GM18868 (cell line): Measurements from ENCODE around the gene MED29.

Experiments used
- ATAC-seq: cut with Tn5 transposase; IDR thresholded peaks from one replicate; pipeline ENCODE4 v1.9.1; 2021; ENCODE audit warnings: mild to moderate bottlenecking, moderate library complexity; ENCODE audit not compliant: unreplicated experiment

Gene MED29

DNA sequence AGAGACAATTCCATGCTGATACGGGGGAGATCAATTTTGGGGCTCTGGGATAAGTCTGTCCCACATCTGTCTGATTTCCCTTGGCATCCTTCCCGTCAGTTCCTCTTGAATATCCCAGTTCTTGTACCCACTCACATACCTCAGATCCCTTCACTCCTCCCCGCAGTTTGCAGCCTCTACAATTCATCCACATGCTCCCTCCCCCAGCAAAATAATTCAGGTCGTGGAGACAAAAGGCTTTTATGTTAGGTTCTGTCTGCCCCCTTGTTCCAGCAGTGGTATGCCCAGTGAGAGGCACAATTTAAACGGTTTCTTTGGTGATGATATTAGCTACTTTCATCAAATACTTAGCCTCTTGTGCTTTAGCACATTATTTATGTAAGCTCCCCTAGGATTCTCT lies 35.0 kb downstream of the MED29 start:
- no peak for ATAC-seq

DNA sequence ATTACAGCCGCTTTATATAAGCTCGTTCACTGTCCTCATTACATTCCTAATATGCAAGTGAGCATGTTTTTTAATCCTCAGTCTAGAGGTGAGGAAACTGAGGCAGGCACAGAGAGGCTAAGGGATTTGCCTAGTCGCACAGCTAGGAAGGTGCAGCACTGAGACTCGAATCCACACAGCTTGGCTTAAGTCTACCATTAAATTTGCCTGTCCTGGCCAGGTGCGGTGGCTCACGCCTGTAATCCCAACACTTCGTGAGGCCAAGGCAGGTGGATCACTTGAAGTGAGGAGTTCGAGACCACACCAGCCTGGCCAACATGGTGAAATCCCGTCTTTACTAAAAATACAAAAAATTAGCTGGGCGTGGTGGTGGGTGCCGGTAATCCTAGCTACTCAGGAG lies 36.5 kb downstream of the MED29 start:
- ATAC-seq, result no peak

DNA sequence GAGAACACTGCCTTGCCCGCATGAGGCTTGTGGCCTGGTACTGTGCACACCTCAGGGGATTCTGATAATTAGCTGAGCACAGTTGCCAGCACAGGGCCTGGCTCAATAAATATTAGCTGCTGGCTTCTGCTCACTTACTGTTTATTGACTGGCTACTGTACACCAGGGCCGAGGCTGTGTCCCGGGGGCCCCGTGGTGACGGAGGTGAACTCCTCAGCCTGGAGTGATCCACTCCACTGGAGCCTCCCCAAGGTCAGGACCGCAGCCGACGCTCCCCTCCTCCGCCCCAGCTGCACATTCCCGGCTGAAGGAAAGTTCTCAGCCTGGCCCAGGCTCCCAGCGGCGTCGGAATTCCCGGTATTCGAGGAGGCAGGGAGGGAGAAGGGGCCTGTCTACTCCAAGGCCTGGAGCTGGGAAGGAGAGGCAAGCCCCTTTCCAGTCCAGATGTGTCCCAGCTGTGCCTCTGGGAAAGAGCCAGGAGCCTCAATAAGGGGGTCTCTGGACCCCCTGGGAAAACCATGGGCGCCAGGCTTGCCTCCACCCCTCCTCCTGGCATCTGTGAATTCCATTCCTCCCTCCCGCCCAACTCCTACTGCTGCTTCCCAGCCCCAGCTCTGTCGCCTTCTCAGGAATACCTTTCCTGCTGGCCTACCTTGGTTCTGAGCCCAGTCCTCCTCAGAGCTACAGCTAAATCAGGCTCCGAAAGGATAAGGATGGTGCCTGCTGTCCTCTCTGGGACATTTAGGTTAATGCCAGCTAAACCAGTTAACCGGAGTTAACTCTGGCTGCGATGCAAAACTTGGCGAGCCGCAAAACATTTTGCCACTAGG lies 37.3 kb downstream of the MED29 start:
- ATAC-seq, result no peak

DNA sequence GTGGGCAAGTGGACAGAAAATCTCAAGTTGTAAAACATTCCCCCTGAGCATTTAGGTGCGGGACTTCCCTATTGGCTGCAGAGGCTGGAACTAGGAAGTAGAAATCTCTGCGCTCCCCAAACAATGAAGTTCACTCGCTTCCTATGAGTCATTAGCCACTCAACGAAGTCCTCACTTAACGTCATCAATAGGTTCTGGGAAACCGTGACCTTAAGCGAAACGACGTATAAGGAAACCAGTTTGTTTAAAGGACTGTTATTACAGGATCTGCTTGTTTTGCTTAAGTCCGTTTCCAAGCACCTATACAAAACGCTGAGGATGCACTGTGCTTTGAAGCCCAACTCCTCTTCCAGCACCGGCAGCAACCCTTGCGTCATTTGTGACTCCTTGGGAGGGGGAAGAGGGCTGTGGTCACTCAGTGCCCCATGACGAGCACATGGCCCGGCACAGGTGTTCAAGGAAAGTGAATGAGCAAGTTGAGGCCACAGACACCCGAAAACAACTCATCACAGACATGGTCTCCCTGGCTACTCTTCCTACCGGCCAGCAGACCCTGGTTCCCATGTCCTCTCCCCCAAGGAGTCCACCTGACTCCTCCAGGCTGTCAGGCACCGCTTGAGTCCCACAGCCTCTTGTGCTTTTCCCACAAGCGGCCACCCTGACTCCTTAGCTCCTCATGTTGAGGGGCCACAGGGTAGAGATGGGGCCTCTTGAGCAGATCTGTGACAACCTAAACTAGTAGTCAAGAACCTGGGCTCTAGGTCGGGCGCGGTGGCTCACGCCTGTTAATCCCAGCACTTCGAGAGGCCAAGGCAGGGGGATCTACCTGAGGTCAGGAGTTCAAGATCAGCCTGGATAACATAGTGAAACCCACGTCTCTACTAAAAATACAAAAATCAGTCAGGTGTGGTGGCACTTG lies 39.8 kb downstream of the MED29 start:
- no peak for ATAC-seq

DNA sequence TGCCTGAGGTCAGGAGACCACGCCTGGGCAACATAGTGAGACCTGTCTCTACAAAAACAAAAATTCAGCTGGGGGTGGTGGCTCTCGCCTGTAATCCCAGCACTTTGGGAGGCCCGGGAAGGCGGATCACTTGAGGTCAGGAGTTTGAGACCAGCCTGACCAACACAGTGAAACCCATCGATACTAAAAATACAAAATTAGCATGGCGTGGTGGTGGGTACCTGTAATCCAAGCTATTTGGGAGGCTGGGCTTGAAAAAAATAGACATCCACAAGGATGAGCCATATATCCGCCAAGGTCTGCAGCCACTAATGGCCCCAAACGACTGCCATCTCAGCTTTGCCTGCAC lies 41.5 kb downstream of the MED29 start:
- no peak for ATAC-seq

DNA sequence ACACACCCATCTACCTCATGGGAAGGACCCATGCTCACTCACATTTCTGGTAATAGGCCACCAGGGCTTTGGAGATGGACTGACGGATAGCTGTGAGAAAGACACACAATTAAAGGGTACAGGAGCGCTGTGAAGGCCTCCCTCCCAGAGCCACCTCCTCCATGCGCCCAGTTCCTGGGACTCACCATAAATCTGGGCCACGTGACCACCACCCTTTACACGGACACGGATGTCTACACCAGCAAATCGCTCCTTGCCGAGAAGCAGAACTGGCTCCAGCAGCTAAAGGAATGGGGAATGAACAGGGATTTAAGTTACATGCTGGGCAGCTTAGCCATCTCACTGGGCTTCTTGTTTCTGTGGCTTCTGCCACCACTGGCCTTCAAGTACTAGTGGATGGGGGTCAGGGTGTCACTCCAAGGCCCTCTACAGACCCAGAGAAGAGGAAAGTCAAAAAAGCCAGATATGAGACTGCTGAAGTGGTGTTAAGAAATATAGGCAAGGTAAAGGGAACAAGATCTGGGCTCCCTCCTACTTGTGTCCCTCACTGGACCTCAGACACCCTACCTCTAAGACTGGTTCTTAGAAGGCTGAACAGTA lies 42.4 kb downstream of the MED29 start:
- ATAC-seq, result no peak

DNA sequence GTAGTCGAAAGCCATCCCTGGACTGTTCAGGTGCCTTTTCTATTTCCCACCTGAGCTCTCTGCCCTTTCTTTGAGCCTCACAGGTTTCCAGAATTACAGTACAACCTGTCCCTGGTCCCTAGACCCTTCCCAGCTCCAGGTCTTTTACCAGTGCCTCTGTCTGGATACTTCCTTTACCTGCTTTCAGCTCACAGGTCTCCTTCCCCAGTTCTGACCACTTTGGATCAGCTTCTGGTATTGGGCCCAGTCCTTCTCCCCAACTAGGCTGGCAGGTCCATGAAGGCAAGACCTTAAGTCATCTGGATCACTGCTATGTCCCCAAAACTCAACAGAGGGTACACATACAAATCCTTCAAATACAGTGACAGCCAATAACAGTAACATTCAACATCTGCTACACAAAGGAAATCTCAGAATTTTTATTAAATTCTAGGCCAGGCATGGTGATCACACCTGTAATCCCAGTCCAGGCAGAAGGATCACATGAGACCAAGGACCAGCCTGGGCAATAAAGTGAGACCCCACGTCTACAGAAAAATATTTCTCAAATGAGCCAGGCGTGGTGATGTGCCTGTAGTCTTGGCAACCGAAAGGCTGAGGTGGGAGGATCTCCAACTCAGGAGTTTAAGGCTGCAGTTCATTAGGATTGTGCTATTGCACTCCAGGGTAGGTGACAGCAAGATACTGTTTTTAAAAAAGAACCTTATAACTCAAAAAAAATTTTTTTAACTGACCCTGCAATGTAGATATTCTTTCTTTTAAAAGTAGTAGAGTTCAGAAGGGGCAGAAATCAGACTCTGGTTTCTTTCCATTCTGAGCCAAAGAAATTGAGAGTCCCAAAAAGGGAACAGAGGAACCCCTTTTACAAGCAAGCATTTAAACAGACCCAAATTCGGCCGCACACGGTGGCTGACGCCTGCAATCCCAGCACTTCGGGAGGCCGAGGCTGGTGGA lies 43.2 kb downstream of the MED29 start:
- ATAC-seq, result no peak

DNA sequence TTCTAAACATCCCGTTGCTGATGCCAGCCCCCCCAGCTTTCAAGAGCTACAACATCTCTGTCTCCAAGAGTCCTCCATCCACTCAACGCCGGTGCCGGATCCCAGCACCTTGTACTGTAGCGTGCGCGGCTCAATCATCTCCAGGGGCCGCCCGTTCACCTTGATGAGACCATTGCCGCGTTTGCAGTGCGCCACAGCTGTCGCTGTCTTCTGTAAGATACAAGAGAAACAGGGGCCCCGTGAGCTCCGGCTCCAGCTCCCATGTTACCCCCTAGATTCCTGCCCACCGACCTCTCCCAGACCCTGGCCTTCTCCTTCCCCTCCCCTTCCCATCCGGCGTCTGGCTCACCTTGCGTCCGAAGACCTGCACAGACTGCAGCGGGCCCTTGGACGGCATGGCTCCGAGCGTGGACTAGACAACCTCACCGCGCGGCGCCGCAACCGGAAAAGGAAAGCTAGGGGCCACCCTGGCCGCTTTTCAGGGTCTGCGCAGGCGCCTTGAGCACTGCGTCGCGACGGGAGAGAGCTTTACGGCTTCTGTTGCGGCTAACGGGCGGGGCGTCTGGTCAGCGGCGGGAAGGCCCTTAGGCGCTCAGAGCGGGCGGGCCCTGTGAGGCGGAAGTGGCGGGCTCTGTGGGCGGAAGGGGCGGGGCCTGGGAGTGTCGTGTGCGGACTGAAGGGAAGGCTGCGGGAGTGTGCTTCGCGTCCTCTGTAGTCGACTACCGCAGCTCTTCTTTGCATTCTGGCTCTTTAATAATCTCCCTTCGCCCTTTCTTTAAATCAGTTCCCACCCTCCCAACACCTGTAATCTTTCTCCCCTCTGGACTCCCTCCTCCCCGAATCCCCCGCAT lies 44.5 kb downstream of the MED29 start, which contains the start of gene RPS16:
Gene RPS16, minus strand, starts transcription at position 451 of the 851 bp plus-strand sequence. Its CDS starts 54 bp downstream, at position 397.
- ATAC-seq, result peak; percentile 83

DNA sequence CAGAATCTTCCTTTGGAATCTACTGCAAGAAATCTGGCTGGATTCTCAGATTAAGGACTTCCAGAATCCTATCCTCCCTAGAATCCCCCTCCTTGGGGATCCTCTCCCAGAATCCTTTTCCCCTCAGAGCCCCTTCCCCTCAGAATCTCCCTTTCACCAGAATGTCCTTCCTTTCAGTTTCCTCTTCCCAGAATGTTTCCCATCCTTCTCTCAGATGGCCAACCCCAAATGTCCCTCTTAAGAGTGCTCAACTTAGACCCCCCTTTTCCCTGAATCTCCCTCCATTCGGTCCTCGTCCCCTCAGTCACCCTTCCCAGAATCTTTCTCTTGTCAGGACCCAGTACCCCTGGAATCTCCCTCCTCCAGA lies 45.2 kb downstream of the MED29 start:
- ATAC-seq, result no peak

DNA sequence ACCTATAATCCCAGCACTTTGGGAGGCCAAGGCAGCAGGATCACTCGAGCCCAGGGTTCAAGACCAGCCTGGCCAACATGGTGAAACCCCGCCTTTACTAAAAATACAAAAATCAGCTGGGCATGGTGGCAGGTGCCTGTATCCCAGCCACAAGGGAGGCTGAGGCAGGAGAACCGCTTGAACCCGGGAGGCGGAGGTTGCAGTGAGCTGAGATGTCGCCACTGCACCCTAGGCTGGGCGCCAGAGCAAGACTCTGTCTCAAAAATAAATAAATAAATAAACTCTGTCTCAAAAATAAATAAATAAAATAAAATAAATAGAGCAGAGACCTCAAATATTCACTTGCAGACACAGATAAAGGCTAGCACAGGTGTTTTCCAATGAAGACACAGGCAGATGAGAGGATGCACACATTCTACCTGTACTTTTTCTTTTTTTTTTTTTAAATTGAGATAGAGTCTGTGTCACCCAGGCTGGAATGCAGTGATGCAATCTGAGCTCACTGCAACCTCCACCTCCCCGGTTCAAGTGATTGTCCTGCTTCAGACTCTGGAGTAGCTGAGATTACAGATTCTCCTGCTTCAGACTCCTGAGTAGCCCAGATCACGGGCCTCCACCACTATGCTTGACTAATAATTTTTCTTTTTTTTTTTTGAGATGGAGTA lies 47.2 kb downstream of the MED29 start:
- ATAC-seq, result no peak

DNA sequence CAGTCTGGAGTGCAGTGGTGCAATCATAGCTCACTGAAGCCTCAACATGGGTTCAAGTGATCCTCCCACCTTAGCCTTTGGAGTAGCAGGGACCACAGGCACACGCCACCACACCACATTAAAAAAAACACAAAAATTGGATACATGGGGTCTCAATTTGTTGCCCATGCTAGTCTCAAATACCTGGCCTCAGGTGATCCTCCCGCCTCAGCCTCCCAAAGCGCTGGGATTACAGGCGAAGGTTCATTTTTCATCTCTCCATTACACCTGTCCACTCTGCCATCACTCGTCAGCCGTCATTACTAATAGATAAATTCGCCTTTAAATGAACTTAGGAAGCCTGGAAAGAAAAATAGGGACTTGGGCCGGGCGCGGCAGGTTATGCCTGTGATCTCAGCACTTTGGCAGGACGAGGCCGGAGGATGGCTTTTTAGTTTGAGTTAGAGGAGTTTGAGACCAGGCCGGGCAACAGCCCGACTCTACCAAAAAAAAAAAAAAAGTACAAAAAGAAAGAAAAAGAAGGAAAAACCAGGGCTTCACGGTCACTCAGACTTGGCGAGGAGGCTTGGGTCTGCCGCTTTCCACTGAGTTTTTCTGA lies 53.5 kb downstream of the MED29 start:
- no peak for ATAC-seq

DNA sequence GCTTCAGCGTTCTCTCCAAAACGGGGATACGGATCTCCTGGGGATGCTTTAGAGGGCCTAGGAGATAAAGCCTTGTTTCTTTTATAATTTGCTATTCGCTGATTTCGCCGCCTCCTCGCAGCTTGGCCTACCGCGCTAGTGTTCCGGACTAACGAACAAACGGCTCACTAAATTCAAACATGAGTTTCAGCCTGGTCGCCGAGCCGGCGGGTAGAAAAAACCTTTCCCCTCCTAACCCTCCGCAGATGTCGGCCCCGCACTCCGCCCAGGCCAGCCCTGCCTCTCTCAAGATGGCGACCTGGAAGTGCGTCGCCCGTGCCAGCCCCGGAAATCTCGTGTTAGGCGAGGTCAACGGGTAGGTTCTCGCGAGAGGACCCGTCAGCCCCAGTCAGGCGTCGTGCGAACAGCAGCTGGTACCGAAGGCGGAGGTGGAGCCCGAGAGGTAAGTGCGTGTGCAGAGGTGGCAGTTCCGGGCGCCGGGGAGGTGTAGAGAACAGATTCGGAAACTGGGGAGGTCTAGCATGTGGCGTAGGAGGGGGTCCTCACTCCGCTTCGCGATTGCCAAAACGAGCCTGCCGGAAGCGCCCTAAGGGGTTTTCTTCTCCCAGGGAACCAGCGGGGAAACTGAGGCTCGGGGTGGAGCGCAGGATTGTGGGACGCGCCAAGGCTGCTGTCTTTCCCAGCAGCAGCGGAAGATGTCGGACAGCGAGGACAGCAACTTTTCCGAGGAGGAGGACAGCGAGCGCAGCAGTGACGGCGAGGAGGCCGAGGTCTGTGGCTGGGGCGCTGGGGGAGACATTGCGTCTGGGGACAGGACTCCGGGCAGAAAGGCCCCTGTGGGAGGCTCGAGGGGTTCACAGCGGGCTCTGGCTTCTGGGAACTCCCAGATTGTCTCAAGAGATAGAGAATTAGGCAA lies 54.3 kb downstream of the MED29 start, which contains the start of gene SUPT5H:
Gene SUPT5H, plus strand, starts transcription at position 387 of the 916 bp plus-strand sequence. Its CDS starts 309 bp downstream, at position 696.
- peak; percentile 80 for ATAC-seq

DNA sequence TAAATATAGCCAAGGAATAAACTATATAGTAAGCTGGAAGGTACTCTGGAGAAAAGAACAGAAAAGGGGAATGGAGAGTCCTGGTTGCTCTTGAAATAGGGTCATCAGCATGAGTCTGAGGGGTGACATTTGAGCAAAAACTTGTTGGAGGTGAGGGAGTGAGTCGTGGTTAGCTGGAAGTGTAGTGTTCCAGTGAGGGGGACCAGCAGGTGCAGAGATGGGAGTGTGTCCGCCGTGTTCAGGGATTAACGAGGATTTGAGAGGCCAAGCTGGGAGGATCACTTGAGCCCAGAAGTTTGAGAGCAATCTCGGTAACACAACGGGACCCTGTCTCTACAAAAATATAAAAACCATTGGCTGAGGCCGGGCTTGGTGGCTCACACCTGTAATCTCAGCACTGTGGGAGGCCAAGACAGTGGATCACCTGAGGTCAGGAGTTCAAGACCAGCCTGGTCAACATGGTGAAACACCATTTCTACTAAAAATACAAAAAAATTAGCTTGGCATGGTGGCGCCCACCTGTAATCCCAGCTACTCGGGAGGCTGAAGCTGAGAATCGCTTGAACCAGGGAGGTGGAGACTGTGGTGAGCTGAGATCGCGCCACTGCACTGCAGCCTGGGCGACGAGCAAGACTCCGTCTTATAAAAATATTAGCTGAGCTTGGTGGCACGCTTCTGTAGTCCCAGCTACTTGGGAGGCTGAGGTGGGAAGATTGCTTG lies 55.3 kb downstream of the MED29 start:
- ATAC-seq, result no peak

DNA sequence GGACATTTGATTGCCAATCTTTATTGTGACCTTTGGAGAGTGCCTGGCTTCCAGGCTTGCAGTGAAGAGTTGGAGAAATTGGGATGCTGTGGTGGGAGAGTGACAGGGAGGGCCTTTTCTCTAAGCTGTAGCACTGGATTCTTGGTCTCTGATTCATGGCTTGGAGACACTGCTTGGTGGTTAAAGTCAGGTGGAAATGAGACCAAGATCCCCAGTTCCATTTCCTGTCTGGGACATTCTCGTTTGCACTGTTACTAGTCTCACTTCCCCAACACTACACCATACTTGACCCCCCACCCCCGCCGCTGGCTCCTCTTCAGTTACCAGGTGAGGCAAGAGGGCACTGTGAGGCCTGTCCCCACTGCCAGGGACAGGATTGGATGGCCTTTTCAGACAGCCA lies 57.1 kb downstream of the MED29 start:
- ATAC-seq, result no peak

DNA sequence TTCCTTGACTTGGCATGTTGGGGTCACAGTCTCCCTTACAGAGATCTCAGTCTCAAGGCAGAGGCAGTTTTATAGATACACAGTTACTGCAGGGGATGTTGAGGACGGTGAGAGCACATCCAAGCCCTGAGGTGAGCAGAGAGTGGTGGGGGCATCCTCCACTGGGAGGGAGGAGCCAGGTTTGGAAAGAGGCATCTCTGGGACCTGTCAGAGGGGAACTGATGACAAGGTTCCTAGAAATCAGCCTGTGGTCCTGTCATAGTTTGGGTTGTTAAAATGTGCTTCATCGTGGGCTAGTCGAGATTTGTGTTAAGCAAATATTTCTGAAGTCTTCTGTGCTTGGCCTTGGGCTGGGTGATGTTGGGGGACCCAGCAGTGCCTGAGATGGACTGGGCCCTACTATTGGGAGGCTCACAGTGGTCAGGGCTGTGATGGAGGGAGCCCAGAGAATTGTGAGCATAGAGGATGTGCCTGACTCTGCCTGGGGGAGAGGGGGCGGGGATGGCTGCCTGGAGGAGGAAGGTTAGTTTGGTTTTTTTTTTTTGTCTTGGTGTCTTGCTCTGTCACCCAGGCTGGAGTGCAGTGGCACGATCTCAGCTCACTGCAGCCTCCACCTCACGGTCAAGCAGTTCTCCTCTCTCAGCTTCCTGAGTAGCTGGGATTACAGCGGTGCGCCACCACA lies 58.1 kb downstream of the MED29 start:
- no peak for ATAC-seq
